ENCODE results near the gene CLECL1. TPM values are rescaled to one million over a fixed set of nuclear protein-coding genes. Genes with fewer than 3 reads are reported as not detected.

The CLECL1 gene
- total and polyA plus RNA-seq, 9 of the 15 experiments (the other 6 are each of a cell fraction or from before 2014, with no cell fraction given): 0.13 to 0.25 TPM; not detected in 7

GRCh38 chr12:9751204-9752144 lies 18.6 kb upstream of the CLECL1 start (continued):
- TF ChIP-seq ZNF696 (CRISPR knock-in tag; conservative IDR thresholded peaks at IDR 0.05) (no peak), PYGO2 (tag; IDR thresholded peaks at IDR 0.05) (no peak), E2F5 (CRISPR knock-in tag; IDR thresholded peaks at IDR 0.05) (no peak; the same call in 1 of the 2 replicates), ZFPM2 (CRISPR knock-in tag; IDR thresholded peaks at IDR 0.05) (no peak), ARNT (IDR thresholded peaks at IDR 0.05) (peak in 1 of 2 experiments; percentile 38; a peak in 1 of 4 replicates), JUND (IDR thresholded peaks at IDR 0.05; ENCODE audit: borderline replicate concordance, low read depth, low read length) (peak; percentile 51; the same call in 1 of the 2 replicates), JUND (tag; IDR thresholded peaks at IDR 0.05; ENCODE audit: borderline replicate concordance, low read depth, low read length) (no peak), CBFB (CRISPR knock-in tag; IDR thresholded peaks at IDR 0.05) (no peak), ZNF583 (CRISPR knock-in tag; IDR thresholded peaks at IDR 0.05) (no peak), NFATC3 (IDR thresholded peaks at IDR 0.05) (peak; percentile 78), ADNP (tag; IDR thresholded peaks at IDR 0.05) (no peak), ZNF436 (CRISPR knock-in tag; IDR thresholded peaks at IDR 0.05) (no peak), JUNB (CRISPR knock-in tag; conservative IDR thresholded peaks at IDR 0.05) (no peak), NRF1 (conservative IDR thresholded peaks at IDR 0.05 in 1 of 2, IDR thresholded peaks at IDR 0.05 in 1 of 2) (no peak), MED1 (CRISPR knock-in tag; IDR thresholded peaks at IDR 0.05; ENCODE audit: borderline replicate concordance) (no peak), ZBTB7A (IDR thresholded peaks at IDR 0.05; ENCODE audit: borderline replicate concordance, control insufficient read depth, low read depth, low read length) (no peak), JUN (IDR thresholded peaks at IDR 0.05; ENCODE audit: borderline replicate concordance, low read depth, low read length) (peak; percentile 61; the same call in 1 of the 2 replicates), JUN (CRISPR knock-in tag; IDR thresholded peaks at IDR 0.05; ENCODE audit: borderline replicate concordance) (no peak), IRF2 (CRISPR knock-in tag; IDR thresholded peaks at IDR 0.05) (no peak), ZNF121 (CRISPR knock-in tag; conservative IDR thresholded peaks at IDR 0.05) (no peak), EWSR1 (IDR thresholded peaks at IDR 0.05; ENCODE audit: borderline replicate concordance, low read depth, partially characterized antibody) (peak; percentile 20)
- TF ChIP-seq, protein P1, sequence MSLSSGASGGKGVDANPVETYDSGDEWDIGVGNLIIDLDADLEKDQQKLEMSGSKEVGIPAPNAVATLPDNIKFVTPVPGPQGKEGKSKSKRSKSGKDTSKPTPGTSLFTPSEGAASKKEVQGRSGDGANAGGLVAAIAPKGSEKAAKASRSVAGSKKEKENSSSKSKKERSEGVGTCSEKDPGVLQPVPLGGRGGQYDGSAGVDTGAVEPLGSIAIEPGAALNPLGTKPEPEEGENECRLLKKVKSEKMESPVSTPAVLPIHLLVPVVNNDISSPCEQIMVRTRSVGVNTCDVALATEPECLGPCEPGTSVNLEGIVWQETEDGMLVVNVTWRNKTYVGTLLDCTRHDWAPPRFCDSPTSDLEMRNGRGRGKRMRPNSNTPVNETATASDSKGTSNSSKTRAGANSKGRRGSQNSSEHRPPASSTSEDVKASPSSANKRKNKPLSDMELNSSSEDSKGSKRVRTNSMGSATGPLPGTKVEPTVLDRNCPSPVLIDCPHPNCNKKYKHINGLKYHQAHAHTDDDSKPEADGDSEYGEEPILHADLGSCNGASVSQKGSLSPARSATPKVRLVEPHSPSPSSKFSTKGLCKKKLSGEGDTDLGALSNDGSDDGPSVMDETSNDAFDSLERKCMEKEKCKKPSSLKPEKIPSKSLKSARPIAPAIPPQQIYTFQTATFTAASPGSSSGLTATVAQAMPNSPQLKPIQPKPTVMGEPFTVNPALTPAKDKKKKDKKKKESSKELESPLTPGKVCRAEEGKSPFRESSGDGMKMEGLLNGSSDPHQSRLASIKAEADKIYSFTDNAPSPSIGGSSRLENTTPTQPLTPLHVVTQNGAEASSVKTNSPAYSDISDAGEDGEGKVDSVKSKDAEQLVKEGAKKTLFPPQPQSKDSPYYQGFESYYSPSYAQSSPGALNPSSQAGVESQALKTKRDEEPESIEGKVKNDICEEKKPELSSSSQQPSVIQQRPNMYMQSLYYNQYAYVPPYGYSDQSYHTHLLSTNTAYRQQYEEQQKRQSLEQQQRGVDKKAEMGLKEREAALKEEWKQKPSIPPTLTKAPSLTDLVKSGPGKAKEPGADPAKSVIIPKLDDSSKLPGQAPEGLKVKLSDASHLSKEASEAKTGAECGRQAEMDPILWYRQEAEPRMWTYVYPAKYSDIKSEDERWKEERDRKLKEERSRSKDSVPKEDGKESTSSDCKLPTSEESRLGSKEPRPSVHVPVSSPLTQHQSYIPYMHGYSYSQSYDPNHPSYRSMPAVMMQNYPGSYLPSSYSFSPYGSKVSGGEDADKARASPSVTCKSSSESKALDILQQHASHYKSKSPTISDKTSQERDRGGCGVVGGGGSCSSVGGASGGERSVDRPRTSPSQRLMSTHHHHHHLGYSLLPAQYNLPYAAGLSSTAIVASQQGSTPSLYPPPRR (CRISPR knock-in tag; IDR thresholded peaks at IDR 0.05; ENCODE audit: borderline replicate concordance): no peak
